ENCODE results near the gene CLASP2.

Gene CLASP2

DNA sequence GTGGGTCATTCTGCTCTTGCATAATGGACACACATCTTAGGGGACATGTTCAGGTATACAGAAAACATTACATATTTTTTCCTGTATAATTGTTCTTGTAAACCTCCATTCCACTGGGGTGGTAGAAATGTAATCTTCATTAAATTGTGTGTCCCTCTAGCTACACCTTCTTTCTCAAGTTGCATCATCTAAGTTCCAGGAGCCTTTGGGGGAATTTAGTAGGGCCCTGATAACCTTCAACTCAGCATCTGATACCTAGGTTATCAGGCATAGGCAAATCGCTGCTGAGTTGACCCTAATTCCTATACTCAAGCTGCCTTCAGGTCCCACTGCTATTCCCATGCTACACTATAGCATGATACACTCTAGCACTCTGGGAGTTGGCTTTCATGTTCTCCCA is 19.1 kb upstream of the CLASP2 start:
- no peaks in the 10 kb centered on the region for H3K4me1 ChIP-seq (ENCODE audit: low read length)
- no peak overlapping the region for H3K9ac ChIP-seq (ENCODE audit: low read length)
- no peaks in the 10 kb centered on the region for H3K79me2 ChIP-seq (ENCODE audit: low read length)
- no peaks in the 10 kb centered on the region for H3K36me3 ChIP-seq (replicated peaks; ENCODE audit: low read depth, low read length)
- H3K4me2 ChIP-seq (ENCODE audit: low read length) = no peak overlapping the region
- H2AFZ ChIP-seq (ENCODE audit: low read depth, low read length) = no peak overlapping the region
- no peaks in the 10 kb centered on the region for H3K27me3 ChIP-seq (ENCODE audit: low read depth, low read length)
- H3K9me3 ChIP-seq (ENCODE audit: insufficient read depth, low read length) = no peaks in the 10 kb centered on the region
- H4K20me1 ChIP-seq (ENCODE audit: insufficient read depth, low read length) = no peaks in the 10 kb centered on the region
- H3K27ac ChIP-seq (ENCODE audit: low read length) = no peak overlapping the region
- TF ChIP-seq, protein P1, sequence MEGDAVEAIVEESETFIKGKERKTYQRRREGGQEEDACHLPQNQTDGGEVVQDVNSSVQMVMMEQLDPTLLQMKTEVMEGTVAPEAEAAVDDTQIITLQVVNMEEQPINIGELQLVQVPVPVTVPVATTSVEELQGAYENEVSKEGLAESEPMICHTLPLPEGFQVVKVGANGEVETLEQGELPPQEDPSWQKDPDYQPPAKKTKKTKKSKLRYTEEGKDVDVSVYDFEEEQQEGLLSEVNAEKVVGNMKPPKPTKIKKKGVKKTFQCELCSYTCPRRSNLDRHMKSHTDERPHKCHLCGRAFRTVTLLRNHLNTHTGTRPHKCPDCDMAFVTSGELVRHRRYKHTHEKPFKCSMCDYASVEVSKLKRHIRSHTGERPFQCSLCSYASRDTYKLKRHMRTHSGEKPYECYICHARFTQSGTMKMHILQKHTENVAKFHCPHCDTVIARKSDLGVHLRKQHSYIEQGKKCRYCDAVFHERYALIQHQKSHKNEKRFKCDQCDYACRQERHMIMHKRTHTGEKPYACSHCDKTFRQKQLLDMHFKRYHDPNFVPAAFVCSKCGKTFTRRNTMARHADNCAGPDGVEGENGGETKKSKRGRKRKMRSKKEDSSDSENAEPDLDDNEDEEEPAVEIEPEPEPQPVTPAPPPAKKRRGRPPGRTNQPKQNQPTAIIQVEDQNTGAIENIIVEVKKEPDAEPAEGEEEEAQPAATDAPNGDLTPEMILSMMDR (IDR thresholded peaks at IDR 0.05; ENCODE audit: low read depth, low read length) = no peak
- TF ChIP-seq EZH2phosphoT487 (IDR thresholded peaks at IDR 0.05; ENCODE audit: low read depth) = no peak
- no peak overlapping the region for H3K4me3 ChIP-seq (ENCODE audit: low read length)

DNA sequence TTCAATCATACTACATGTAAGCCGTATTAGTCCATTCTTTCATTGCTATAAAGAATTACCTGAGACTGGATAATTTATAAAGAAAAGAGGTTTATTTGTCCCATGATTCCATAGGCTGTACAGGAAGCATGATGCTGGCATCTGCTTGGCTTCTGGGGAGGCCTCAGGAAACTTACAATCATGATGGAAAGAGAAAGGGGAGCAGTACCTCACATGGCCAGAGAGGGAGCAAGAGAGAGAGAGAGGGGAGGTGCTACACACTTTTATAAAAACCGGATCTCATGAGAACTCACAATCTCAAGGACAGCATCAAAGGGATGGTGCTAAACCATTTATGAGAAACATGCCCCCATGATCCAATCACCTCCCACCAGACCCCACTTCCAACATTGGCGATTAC is 14.3 kb upstream of the CLASP2 start:
- TF ChIP-seq EZH2phosphoT487 (IDR thresholded peaks at IDR 0.05; ENCODE audit: low read depth) = no peak
- TF ChIP-seq, protein P1 (IDR thresholded peaks at IDR 0.05; ENCODE audit: low read depth, low read length) = peak; percentile 40; the same call in 1 of the 2 replicates
- H3K36me3 ChIP-seq (replicated peaks; ENCODE audit: low read depth, low read length) = no peaks in the 10 kb centered on the region

DNA sequence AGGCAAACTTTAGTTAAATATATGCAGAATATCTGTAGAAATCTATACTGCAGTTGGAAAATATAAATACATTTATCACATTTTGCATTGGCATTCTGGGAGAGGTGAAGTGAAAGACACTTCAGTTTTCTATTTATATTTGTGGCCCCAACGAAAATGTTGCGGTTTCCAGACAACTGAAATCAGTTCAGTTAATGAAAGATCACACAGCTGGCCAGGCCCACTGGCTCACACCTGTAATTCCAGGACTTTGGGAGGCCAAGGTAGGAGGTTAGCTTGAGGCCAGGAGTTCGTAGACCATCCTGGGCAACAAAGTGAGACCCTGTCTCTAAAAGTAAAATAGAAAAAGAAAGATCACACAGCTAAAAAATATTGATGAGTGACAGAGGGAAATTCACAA is 11.9 kb upstream of the CLASP2 start:
- H3K27ac ChIP-seq (ENCODE audit: low read length) = no peak overlapping the region

More for the DNA sequence above, 14.3 kb upstream of the CLASP2 start:
- Histone ChIP-seq H3K4me1 (ENCODE audit: low read length) (peaks cover 8% of the 10 kb centered on the region), H4K20me1 (ENCODE audit: insufficient read depth, low read length) (no peaks in the 10 kb centered on the region), H3K27ac (ENCODE audit: low read length) (no peak overlapping the region), H3K9ac (ENCODE audit: low read length) (no peak overlapping the region), H2AFZ (ENCODE audit: low read depth, low read length) (no peak overlapping the region), H3K79me2 (ENCODE audit: low read length) (no peaks in the 10 kb centered on the region), H3K4me3 (ENCODE audit: low read length) (no peak overlapping the region), H3K9me3 (ENCODE audit: insufficient read depth, low read length) (no peaks in the 10 kb centered on the region), H3K27me3 (ENCODE audit: low read depth, low read length) (no peaks in the 10 kb centered on the region), H3K4me2 (ENCODE audit: low read length) (no peak overlapping the region)

DNA sequence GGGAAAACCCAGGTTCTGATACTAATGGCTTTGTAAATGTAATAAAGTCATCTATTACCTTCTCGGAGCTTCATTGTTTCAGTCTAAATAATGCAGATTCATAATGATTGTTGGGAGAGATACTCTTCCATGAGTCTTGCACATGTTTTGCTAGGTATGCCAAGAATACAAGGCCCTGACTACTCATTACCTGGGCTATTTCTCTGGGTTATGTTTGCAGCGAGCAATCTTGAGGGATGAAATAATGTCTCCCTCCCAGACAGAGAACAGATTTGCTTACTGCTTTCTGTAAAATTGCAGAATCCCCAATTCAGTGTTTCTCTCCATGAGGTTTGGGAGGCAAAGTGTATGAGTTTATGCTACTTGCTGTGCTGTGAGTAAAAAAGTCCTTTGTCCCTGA is 6.2 kb upstream of the CLASP2 start:
- Histone ChIP-seq H3K9me3 (ENCODE audit: insufficient read depth, low read length) (no peaks in the 10 kb centered on the region), H3K27me3 (ENCODE audit: low read depth, low read length) (no peaks in the 10 kb centered on the region), H3K27ac (ENCODE audit: low read length) (no peak overlapping the region), H3K9ac (ENCODE audit: low read length) (no peak overlapping the region), H3K4me3 (ENCODE audit: low read length) (no peak overlapping the region), H3K36me3 (replicated peaks; ENCODE audit: low read depth, low read length) (no peaks in the 10 kb centered on the region), H2AFZ (ENCODE audit: low read depth, low read length) (no peak overlapping the region), H3K4me2 (ENCODE audit: low read length) (no peak overlapping the region), H4K20me1 (ENCODE audit: insufficient read depth, low read length) (no peaks in the 10 kb centered on the region), H3K79me2 (ENCODE audit: low read length) (no peaks in the 10 kb centered on the region), H3K4me1 (ENCODE audit: low read length) (no peaks in the 10 kb centered on the region)
- no peak for TF ChIP-seq EZH2phosphoT487 (IDR thresholded peaks at IDR 0.05; ENCODE audit: low read depth)
- TF ChIP-seq, protein P1 (IDR thresholded peaks at IDR 0.05; ENCODE audit: low read depth, low read length) = no peak

More for the DNA sequence above, 11.9 kb upstream of the CLASP2 start:
- H3K4me1 ChIP-seq (ENCODE audit: low read length) = peaks cover 8% of the 10 kb centered on the region
- no peak overlapping the region for H3K4me3 ChIP-seq (ENCODE audit: low read length)
- no peaks in the 10 kb centered on the region for H3K9me3 ChIP-seq (ENCODE audit: insufficient read depth, low read length)
- H2AFZ ChIP-seq (ENCODE audit: low read depth, low read length) = no peak overlapping the region
- H3K4me2 ChIP-seq (ENCODE audit: low read length) = 0 out of 2 replicates have a peak overlapping the region, but pooled peaks have one; percentile 13
- no peak overlapping the region for H3K9ac ChIP-seq (ENCODE audit: low read length)
- no peaks in the 10 kb centered on the region for H3K27me3 ChIP-seq (ENCODE audit: low read depth, low read length)
- no peaks in the 10 kb centered on the region for H3K36me3 ChIP-seq (replicated peaks; ENCODE audit: low read depth, low read length)
- no peak for TF ChIP-seq EZH2phosphoT487 (IDR thresholded peaks at IDR 0.05; ENCODE audit: low read depth)
- TF ChIP-seq, protein P1 (IDR thresholded peaks at IDR 0.05; ENCODE audit: low read depth, low read length) = no peak
- no peaks in the 10 kb centered on the region for H3K79me2 ChIP-seq (ENCODE audit: low read length)
- H4K20me1 ChIP-seq (ENCODE audit: insufficient read depth, low read length) = no peaks in the 10 kb centered on the region
